Skeletal muscle tissue (tissue), 4 donors: ENCODE measurements around the gene THRB. TPM values are rescaled to one million over a fixed set of nuclear protein-coding genes. Genes with fewer than 3 reads are reported as not detected.
A peak's percentile ranks its signal among the peaks of the same experiment; 100 is the strongest.

ENCODE experiments used
- H3K27ac ChIP-seq: one replicate; pipeline ENCODE4 v1.7.0; 2013; ENCODE audit warnings: mild to moderate bottlenecking, low read depth, low read length, inconsistent platforms
- H3K27me3 ChIP-seq, 3 donors: one replicate each; pipeline ENCODE4 v1.7.0; 2013; ENCODE audit warnings: low read length in 3 of 3; ENCODE audit not compliant: control insufficient read depth in 3 of 3, insufficient read depth in 3 of 3
- H3K36me3 ChIP-seq, 3 donors: one replicate each; pipeline ENCODE4 v1.7.0; 2013; ENCODE audit warnings: low read length in 3 of 3; ENCODE audit not compliant: control insufficient read depth in 3 of 3, insufficient read depth in 3 of 3
- H3K4me1 ChIP-seq, 3 donors: one replicate each; pipeline ENCODE4 v1.7.0; 2013; ENCODE audit warnings: low read length in 3 of 3, mild to moderate bottlenecking in 3 of 3; ENCODE audit not compliant: control insufficient read depth in 3 of 3, insufficient read depth in 3 of 3
- H3K4me3 ChIP-seq, 3 donors: one replicate each; pipeline ENCODE4 v1.7.0; 2013; ENCODE audit warnings: low read length in 3 of 3
- H3K9ac ChIP-seq, 3 donors: one replicate each; pipeline ENCODE4 v1.7.0; 2013; ENCODE audit warnings: low read length in 3 of 3, mild to moderate bottlenecking in 3 of 3, moderate library complexity in 2 of 3, low read depth in 1 of 3
- H3K9me3 ChIP-seq, 3 donors: one replicate each; pipeline ENCODE4 v1.7.0; 2013; ENCODE audit warnings: low read length in 3 of 3; ENCODE audit not compliant: control insufficient read depth in 3 of 3
- total RNA-seq: library from RNA; depleted of rRNA; stranded (reverse); fragments of >200 nt; gene quantifications from one replicate; pipeline ENCODE4 v1.2.3, GENCODE V29; 2014
- donor health status: Osteomylitis.

THRB gene
- total RNA-seq, 1 donor from 2014 or later, result 3.1 TPM

DNA sequence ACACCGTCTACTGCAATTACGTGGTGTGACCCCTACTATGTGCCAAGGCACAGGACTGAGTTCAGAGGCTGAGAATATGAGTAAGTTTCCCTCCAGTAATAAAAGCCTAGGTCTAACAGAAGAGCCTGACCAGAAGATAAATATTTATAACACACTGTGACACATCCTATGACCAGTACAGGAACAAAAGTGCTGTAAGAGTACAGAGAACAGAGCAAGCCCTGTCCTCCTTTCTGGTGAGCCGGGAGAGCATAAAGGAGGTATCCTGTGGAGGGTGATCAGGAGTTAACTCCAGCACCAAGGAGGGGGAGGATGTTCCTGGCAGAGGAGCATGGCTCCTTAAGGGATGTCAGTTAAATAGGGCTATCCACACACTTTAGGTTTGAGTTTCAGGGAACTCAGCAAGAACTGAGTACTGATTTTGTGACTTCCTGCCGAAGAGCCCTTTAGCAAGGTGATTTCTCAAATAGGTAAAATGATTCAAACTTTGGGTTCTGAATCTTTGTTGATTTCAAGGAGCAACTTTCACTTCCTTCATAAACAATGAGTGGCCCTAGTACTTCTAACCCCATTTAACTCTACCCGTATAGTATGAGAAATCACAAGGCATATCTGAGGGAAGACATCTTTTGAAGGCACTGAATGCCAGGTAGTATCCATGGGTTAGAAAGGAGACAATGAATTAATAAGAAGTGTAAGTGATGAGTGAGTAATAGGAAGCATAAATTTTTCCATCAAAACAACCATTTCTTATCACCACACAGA, 198.0 kb downstream of the THRB start:
- Histone ChIP-seq H3K4me3 (no peak overlapping the region), H3K27ac (peak overlapping the region; percentile 38), H3K27me3 (no peaks in the 10 kb centered on the region)

DNA sequence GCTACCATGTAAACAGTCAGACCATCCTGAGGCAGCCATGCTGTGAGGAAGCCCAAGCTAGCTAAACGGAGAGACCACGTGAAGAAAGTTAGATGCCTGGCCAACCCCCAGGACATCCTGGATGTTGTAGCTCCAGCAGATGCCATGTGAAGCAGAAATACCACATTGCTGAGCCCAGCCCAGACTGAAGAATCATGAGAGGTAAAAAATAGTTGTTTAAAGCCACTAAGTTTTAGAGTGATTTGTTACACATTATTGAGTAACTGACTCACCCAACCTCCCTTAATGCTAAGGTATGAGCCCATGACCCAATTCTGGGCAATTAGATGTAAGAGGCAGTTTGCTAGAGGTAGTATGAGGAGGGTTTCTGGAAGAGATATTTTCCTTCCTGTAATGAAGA, 200.5 kb downstream of the THRB start:
- Histone ChIP-seq H3K9ac (no peak overlapping the region), H3K4me1 (peaks cover 3 to 17% (median 9%) of the 10 kb centered on the region in 3 donors), H3K9me3 (peaks cover 0 to 4% (median 2%) of the 10 kb centered on the region in 3 donors), H3K4me3 (no peak overlapping the region), H3K36me3 (peaks cover 3 to 9% (median 5%) of the 10 kb centered on the region in 3 donors), H3K27ac (no peak overlapping the region), H3K27me3 (no peaks in the 10 kb centered on the region)

More for the DNA sequence above, 198.0 kb downstream of the THRB start:
- peaks cover 0 to 18% (median 14%) of the 10 kb centered on the region in 3 donors for H3K4me1 ChIP-seq
- H3K9ac ChIP-seq, result no peak overlapping the region
- H3K36me3 ChIP-seq, result peaks cover 3 to 9% (median 5%) of the 10 kb centered on the region in 3 donors
- H3K9me3 ChIP-seq, result peaks cover 0 to 4% (median 2%) of the 10 kb centered on the region in 3 donors

DNA sequence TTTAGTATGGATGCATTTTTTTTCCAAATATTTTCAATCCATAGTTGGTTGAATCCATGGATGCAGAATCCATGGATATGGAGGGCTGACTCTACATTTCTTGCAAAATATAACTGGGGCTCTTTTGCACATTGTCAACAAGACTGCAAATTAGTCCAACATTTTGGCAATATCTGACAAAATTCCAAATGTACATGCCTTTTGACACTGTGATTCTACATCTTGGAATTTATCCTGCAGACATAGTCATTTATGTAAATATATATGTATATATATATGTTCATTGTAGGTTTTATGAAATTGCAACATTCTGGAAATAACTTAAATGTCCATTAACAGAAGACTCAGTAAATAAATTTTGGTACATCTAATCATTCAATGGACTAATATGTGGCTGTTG, 203.0 kb downstream of the THRB start:
- Histone ChIP-seq H3K4me3 (no peak overlapping the region), H3K9ac (no peak overlapping the region), H3K27ac (no peak overlapping the region), H3K27me3 (no peaks in the 10 kb centered on the region), H3K36me3 (peaks cover 3 to 9% (median 5%) of the 10 kb centered on the region in 3 donors), H3K9me3 (peaks cover 0 to 4% (median 2%) of the 10 kb centered on the region in 3 donors), H3K4me1 (peaks cover 17 to 25% (median 25%) of the 10 kb centered on the region in 3 donors)

DNA sequence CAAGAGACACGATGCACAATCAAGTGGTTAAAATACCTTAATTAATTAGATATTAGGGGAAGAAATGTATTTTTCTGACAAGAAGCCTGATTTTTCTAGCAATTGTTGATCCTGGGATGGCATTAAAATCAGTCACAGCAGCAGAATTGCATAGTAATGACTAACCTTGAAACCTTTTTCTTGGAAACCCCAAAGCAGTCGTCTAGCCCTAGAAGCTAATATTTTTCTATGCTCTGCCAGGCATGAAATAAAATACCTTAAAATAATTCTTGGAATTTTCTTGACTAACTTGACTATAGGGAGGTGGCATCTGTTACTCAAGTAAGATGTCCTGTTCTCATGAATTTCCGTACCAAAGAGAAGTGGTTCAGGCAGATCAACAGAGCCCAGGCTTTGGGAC, 204.1 kb downstream of the THRB start:
- no peak overlapping the region for H3K4me3 ChIP-seq
- peaks cover 0 to 4% (median 2%) of the 10 kb centered on the region in 3 donors for H3K9me3 ChIP-seq
- peaks cover 13 to 25% (median 22%) of the 10 kb centered on the region in 3 donors for H3K4me1 ChIP-seq
- H3K27ac ChIP-seq, result no peak overlapping the region
- H3K9ac ChIP-seq, result no peak overlapping the region
- no peaks in the 10 kb centered on the region for H3K27me3 ChIP-seq
- H3K36me3 ChIP-seq, result peaks cover 3 to 9% (median 5%) of the 10 kb centered on the region in 3 donors

DNA sequence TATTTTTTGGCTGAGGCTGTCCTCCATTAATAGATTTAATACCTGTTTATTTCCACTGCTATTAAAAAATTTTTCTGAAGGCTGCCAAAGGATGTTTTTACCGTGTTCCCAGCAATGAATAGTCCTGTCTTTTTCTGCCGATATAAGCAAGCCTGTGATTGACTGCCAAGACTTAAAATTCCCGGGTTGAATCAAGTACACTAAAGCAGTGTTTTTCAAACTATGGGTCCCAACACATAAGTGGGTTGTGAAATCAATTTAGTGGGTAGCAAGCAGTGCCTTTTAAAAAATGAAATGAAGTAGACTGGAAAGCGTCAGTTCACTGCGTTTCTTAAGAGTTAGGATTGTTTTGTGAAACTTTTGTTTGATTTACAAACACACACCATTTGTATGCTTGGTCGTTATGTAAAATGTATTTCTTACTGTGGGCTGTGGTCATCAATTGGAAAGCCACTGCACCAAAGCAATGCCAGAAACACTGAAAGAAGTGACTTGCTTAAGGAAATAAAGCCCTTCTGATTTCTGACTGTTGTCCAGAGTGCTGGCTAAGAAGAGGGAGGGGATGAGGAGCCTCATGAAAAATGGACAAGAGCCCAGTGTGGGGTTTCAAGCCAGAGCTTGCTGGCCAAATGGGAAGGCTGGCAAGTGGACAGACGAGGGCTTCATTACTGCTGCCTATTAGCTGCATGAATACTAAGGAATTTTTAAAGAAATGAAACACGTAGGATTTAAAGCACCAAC, 206.0 kb downstream of the THRB start:
- Histone ChIP-seq H3K27ac (peak overlapping the region; percentile 26), H3K36me3 (no peaks in the 10 kb centered on the region), H3K4me3 (peak overlapping the region; percentile 4 to 27 (median 6)), H3K4me1 (peaks cover 13 to 25% (median 22%) of the 10 kb centered on the region in 3 donors), H3K9me3 (peaks cover 0 to under 1% (median 0%) of the 10 kb centered on the region in 3 donors), H3K27me3 (no peaks in the 10 kb centered on the region), H3K9ac (peak overlapping the region in 2 of 3 donors; percentile 46 to 66)

DNA sequence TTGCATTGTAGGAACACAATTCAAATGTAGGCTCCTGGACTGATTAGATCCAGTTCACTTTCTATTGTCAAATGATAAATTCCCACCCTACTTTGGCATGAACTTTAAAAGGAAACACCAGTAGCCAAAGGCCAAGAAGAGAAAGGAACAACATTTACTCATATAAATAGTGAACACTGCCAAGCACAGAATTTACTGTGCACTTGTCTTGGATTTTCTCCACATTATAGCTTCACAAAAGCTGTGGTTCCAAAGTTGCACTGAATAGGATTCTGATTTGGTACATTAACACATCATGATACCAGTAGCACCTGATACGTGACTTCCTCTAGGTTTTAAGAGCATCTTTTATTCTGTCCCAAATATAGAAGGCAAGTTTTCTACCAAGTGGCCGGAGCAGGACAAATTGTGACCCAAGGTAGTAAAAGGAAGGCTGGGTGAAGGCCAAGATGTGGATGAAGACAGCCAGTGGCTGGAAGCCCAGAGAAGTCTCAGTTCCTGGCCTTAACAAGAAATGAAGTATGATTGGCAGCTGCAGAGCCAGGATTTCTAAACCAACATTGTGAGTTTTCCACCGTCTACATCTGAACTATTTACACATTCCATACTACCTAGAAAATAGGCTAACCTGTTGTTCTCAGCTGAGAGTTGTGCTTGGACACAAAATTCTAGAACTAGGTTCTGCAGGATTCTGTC, 206.7 kb downstream of the THRB start:
- no peaks in the 10 kb centered on the region for H3K27me3 ChIP-seq
- no peaks in the 10 kb centered on the region for H3K9me3 ChIP-seq
- H3K27ac ChIP-seq, result peak overlapping the region; percentile 26
- H3K36me3 ChIP-seq, result no peaks in the 10 kb centered on the region
- peak overlapping the region in 1 of 3 donors; percentile 35 for H3K9ac ChIP-seq
- peaks cover 13 to 25% (median 22%) of the 10 kb centered on the region in 3 donors for H3K4me1 ChIP-seq
- H3K4me3 ChIP-seq, result peak overlapping the region in 2 of 3 donors; percentile 4 to 27

DNA sequence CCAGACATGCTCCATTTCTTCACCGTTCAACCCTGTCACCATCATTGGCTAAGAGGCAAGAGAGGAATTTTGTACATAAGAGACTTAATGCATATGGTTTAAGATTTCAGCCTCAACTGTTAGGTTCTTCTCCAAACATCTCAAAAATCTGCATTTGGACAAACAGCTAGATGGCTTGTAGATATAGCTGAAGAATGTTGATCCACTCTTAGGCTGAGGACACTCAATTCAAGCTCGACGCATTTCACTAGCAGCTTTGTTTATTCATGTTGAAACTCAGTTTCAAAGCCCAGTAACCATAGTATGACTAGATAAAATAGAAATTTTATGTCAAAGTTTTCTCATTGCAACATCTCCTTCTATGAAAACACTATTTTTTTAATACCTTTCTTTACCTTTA, 208.2 kb downstream of the THRB start:
- no peak overlapping the region for H3K27ac ChIP-seq
- H3K4me1 ChIP-seq, result peaks cover 13 to 25% (median 22%) of the 10 kb centered on the region in 3 donors
- H3K27me3 ChIP-seq, result no peaks in the 10 kb centered on the region
- H3K9ac ChIP-seq, result no peak overlapping the region
- H3K4me3 ChIP-seq, result no peak overlapping the region
- no peaks in the 10 kb centered on the region for H3K9me3 ChIP-seq
- no peaks in the 10 kb centered on the region for H3K36me3 ChIP-seq

DNA sequence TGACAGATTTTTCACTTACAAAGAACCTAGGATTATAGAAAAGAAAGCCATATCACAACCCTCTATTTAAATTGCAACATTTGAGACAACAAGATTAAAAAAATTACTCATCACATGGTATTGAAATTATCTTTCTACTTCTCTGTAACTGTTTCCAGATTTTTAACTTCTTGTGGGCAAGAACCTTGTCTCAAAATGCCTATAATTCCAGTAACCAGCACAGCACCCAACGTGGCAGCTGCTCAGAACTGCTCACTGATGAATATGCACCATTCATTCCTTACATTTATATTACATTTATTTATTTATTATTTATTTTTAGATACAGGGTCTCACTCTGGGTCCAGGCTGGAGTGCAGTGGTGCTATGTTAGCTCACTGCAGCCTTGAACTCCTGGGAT, 216.1 kb downstream of the THRB start:
- no peaks in the 10 kb centered on the region for H3K27me3 ChIP-seq
- no peaks in the 10 kb centered on the region for H3K9me3 ChIP-seq
- H3K4me1 ChIP-seq, result no peaks in the 10 kb centered on the region
- H3K4me3 ChIP-seq, result no peak overlapping the region
- no peak overlapping the region for H3K9ac ChIP-seq
- H3K36me3 ChIP-seq, result peaks cover 0 to 2% (median 0%) of the 10 kb centered on the region in 3 donors
- no peak overlapping the region for H3K27ac ChIP-seq

DNA sequence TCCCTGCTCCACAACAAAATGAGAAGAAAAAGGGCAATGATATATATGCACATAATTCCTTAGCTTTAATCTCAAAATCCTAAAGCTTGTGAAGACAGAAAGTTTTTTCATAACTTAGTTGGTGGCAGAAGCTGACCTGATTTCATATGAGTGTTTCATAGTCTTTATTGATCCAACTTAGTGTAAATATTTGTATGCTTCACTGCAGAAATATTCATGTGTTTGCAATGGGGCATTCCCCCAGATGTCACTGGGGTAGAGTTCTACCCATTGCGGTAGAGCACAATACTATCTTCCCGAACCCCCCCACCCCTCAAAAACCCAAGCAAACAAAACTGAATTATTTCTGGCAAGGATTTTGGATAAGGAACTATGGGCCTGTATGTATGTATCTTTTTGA, 221.2 kb downstream of the THRB start:
- H3K4me1 ChIP-seq, result peaks cover 6 to 14% (median 12%) of the 10 kb centered on the region in 3 donors

More for the DNA sequence above, 221.2 kb downstream of the THRB start:
- Histone ChIP-seq H3K27ac (no peak overlapping the region), H3K9ac (no peak overlapping the region), H3K27me3 (no peaks in the 10 kb centered on the region), H3K36me3 (peaks cover 0 to 2% (median 0%) of the 10 kb centered on the region in 3 donors), H3K4me3 (no peak overlapping the region), H3K9me3 (no peaks in the 10 kb centered on the region)
